OCI-LY3 (cell line): ENCODE results near the gene EMC9.

Experiments
- H2AFZ ChIP-seq: fragments of 200-600, 300-600 bp; shearing (Covaris generic); 2 replicates; pipeline ENCODE4 v1.6.0; 2014; ENCODE audit warnings: antibody characterized with exemption, low read depth, low read length
- H3K27ac ChIP-seq: fragments of 200-600, 300-600 bp; sonication (generic); 2 replicates; pipeline ENCODE4 v1.5.1; 2014; ENCODE audit warnings: mild to moderate bottlenecking, low read length, moderate library complexity, mixed read lengths
- H3K27me3 ChIP-seq: fragments of 200-600, 300-600 bp; sonication (generic); 2 replicates; pipeline ENCODE4 v1.6.1; 2014; ENCODE audit warnings: low read depth, low read length, mixed read lengths
- H3K36me3 ChIP-seq: fragments of 200-600, 300-600 bp; sonication (generic); replicated peaks from 2 replicates; pipeline ENCODE3; 2014; ENCODE audit warnings: low read depth, low read length, mixed read lengths
- H3K4me1 ChIP-seq: fragments of 300-600, 200-600 bp; sonication (generic); 2 replicates; pipeline ENCODE4 v1.6.1; 2014; ENCODE audit warnings: low read length, mixed read lengths
- H3K4me2 ChIP-seq: fragments of 200-600, 300-600 bp; sonication (generic); 2 replicates; pipeline ENCODE4 v1.6.1; 2014; ENCODE audit warnings: low read length, mixed read lengths
- H3K4me3 ChIP-seq: fragments of 300-600, 200-600 bp; sonication (generic); 2 replicates; pipeline ENCODE4 v1.5.1; 2014; ENCODE audit warnings: antibody characterized with exemption, mild to moderate bottlenecking, low read length, moderate library complexity
- H3K79me2 ChIP-seq: fragments of 300-600, 200-600 bp; shearing (Covaris generic); 2 replicates; pipeline ENCODE4 v1.6.1; 2014; ENCODE audit warnings: mild to moderate bottlenecking, low read length, mixed read lengths
- H3K9ac ChIP-seq: fragments of 300-600, 200-600 bp; shearing (Covaris generic); 2 replicates; pipeline ENCODE4 v1.6.0; 2014; ENCODE audit warnings: mild to moderate bottlenecking, low read length, moderate library complexity
- H3K9me3 ChIP-seq: fragments of 200-600, 300-600 bp; shearing (Covaris generic); 2 replicates; pipeline ENCODE4 v1.6.1; 2014; ENCODE audit warnings: low read length, mixed read lengths; ENCODE audit not compliant: insufficient read depth
- H4K20me1 ChIP-seq: fragments of 200-600, 300-600 bp; sonication (generic); 2 replicates; pipeline ENCODE4 v1.6.1; 2016; ENCODE audit warnings: low read length, mixed read lengths; ENCODE audit not compliant: insufficient read depth
- EZH2phosphoT487 ChIP-seq: fragments of 200-600 bp; shearing (Covaris generic); IDR thresholded peaks from 2 replicates; pipeline ENCODE4 v1.6.1; 2018; ENCODE audit warnings: antibody characterized with exemption, mixed run types, low read depth
- TF ChIP-seq, protein P1 (sequence below): fragments of 200-600, 300-600 bp; sonication (generic); IDR thresholded peaks from 2 replicates; pipeline ENCODE4 v1.5.1; 2014; ENCODE audit warnings: antibody characterized with exemption, low read length, low read depth

The EMC9 gene

DNA sequence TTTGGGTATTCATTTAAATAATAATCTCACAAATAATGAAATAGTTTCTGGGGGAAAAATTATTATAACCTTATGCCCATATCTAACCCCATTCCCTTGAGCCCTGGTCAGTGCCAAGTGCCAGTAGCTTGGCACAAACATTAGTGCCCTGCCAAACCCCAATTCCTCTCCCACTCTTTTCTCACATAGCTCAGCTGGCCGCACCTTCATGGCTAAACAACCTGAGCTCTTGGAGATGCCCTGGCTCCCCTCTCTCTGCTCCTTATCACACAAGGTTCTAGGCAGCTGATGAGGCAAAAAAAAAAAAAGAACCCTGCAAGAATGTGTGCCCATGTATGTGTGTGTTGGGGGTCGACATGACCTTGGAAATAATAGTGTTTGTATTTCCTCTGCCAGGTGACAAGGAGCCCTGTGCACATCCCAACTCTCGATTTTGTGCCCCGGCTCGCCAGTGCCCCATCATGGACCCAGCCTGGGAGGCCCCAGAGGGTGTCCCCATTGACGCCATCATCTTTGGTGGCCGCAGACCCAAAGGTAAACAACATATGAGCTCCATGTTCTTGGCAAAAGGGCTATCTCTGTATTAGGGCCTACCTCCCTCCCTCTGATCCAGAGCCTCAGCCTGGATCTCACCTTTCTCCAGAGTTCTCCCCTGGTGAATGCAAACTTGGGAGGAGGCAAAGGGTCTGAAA is 38.9 kb downstream of the EMC9 start:
- H4K20me1 ChIP-seq: no peaks in the 10 kb centered on the region
- no peak for TF ChIP-seq EZH2phosphoT487
- TF ChIP-seq, protein P1, sequence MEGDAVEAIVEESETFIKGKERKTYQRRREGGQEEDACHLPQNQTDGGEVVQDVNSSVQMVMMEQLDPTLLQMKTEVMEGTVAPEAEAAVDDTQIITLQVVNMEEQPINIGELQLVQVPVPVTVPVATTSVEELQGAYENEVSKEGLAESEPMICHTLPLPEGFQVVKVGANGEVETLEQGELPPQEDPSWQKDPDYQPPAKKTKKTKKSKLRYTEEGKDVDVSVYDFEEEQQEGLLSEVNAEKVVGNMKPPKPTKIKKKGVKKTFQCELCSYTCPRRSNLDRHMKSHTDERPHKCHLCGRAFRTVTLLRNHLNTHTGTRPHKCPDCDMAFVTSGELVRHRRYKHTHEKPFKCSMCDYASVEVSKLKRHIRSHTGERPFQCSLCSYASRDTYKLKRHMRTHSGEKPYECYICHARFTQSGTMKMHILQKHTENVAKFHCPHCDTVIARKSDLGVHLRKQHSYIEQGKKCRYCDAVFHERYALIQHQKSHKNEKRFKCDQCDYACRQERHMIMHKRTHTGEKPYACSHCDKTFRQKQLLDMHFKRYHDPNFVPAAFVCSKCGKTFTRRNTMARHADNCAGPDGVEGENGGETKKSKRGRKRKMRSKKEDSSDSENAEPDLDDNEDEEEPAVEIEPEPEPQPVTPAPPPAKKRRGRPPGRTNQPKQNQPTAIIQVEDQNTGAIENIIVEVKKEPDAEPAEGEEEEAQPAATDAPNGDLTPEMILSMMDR: no peak
- no peak overlapping the region for H3K4me3 ChIP-seq
- no peak overlapping the region for H3K9ac ChIP-seq
- H3K4me2 ChIP-seq: no peak overlapping the region
- peaks cover 55% of the 10 kb centered on the region for H3K36me3 ChIP-seq
- no peaks in the 10 kb centered on the region for H3K4me1 ChIP-seq
- no peaks in the 10 kb centered on the region for H3K9me3 ChIP-seq
- no peak overlapping the region for H2AFZ ChIP-seq
- H3K27me3 ChIP-seq: no peaks in the 10 kb centered on the region
- no peaks in the 10 kb centered on the region for H3K79me2 ChIP-seq
- H3K27ac ChIP-seq: no peak overlapping the region

DNA sequence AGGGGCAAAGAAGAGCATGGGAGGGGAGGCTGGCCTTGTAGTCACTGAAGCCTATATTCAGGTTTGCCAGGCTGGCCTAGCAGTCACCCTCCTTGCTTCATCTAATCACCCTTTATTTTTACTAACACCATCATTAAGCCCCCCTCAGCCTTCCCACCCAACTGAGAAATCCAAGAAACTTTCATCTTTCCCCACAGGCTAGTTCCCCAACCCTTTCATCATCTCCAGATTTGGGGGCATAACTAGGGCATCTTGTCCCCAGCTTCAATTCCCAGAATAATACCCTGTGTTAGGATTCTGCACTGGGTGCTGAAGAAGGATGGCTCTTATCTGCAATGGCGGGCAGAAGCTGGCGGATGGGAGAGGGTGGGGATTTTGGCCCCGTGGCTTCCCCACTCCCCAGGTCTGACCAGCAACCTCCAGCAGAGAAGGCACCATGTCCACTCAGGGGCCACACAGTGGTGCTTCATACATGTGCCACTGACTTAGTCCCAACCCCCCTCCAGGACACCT is 40.4 kb downstream of the EMC9 start:
- H3K36me3 ChIP-seq: peaks cover 62% of the 10 kb centered on the region
- H3K79me2 ChIP-seq: no peaks in the 10 kb centered on the region
- no peaks in the 10 kb centered on the region for H3K9me3 ChIP-seq
- no peak overlapping the region for H3K4me2 ChIP-seq
- no peak for TF ChIP-seq EZH2phosphoT487
- TF ChIP-seq, protein P1: no peak
- H3K27me3 ChIP-seq: no peaks in the 10 kb centered on the region
- H3K4me1 ChIP-seq: no peaks in the 10 kb centered on the region
- no peak overlapping the region for H3K4me3 ChIP-seq
- H2AFZ ChIP-seq: no peak overlapping the region
- H4K20me1 ChIP-seq: no peaks in the 10 kb centered on the region
- no peak overlapping the region for H3K9ac ChIP-seq
- no peak overlapping the region for H3K27ac ChIP-seq

DNA sequence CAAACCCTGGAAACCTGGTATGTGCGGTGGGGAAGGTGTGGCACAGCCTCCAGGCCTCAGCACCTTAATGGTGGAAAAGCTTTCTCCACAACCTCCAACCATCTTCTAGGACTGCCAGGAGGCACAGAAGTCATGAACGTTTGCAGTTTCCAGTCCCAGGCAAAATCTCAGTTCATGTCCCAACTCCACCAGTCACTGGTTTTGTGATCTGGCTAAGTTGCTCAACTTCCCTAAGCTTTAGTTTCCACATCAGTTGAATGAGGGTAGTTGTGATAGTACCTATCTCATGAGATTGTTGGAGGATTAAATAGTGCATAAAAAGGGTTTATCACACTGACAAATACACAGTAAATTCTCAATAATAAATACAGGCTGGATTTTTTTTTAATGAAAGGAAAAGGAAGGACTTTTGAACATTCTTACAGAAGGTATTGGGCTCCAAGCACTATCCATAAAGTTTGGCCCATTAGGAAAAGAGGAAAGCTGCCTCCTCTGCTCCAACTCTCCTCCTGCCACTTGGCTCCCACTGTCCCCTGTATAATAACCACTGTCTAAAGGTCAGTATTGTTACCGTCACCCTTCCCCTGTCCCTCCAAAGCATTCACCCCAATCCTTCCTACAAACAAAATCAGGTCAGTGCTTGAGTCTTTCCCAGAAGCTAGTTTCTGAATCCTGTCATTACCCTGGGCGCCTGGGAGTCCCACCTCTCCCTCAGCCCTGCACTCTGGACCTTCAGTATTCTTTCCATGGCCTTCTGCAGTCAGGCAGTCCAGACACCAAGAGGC is 41.0 kb downstream of the EMC9 start:
- Histone ChIP-seq H3K9me3 (no peaks in the 10 kb centered on the region), H3K27me3 (no peaks in the 10 kb centered on the region), H2AFZ (no peak overlapping the region), H3K79me2 (peaks cover 5% of the 10 kb centered on the region), H3K9ac (no peak overlapping the region), H3K27ac (no peak overlapping the region), H3K4me1 (peaks cover 5% of the 10 kb centered on the region), H3K4me3 (no peak overlapping the region), H3K36me3 (peaks cover 62% of the 10 kb centered on the region), H4K20me1 (no peaks in the 10 kb centered on the region), H3K4me2 (no peak overlapping the region)
- TF ChIP-seq, protein P1: no peak
- no peak for TF ChIP-seq EZH2phosphoT487
